Prostate gland (tissue), 2 donors: ENCODE results near the gene WNT11. TPM values are rescaled to one million over a fixed set of nuclear protein-coding genes. Genes with fewer than 3 reads are reported as not detected.
A peak's percentile ranks its signal among the peaks of the same experiment; 100 is the strongest.

ENCODE experiments used
- DNase-seq: peaks from one replicate; pipeline ENCODE4 v3.0.0-alpha.2; 2019; ENCODE audit warnings: low spot score
- H3K27ac ChIP-seq, 2 donors: fragments of 200-600 bp; sonication (generic); 2 replicates each; pipeline ENCODE4 v1.5.1; 2017 to 2019
- H3K27me3 ChIP-seq: fragments of 200-600 bp; sonication (generic); replicated peaks from 2 replicates; pipeline ENCODE4 v1.5.1; 2019; ENCODE audit not compliant: insufficient read depth
- H3K36me3 ChIP-seq, 2 donors: fragments of 200-600 bp; sonication (generic); 1 replicate in 1 of 2; 2 replicates in 1 of 2; pipeline versions ENCODE4 v1.5.1 to v1.8.1; 2017 to 2019
- H3K4me1 ChIP-seq: fragments of 200-600 bp; sonication (generic); replicated peaks from 2 replicates; pipeline ENCODE4 v1.5.1; 2019
- H3K4me3 ChIP-seq, 2 donors: fragments of 200-600 bp; sonication (generic); 2 replicates each; pipeline ENCODE4 v1.5.1; 2017 to 2019
- H3K9me3 ChIP-seq: fragments of 200-600 bp; sonication (generic); 2 replicates; pipeline ENCODE4 v1.5.1; 2017
- CTCF ChIP-seq, 4 experiments: fragments of 200-600 bp in 2 of 4; fragments of 450-650 bp in 2 of 4; sonication (generic) in 2 of 4; IDR thresholded peaks; 1 replicate in 3 of 4; 2 replicates in 1 of 4; pipeline ENCODE4 v1.5.1; 2016 to 2019; ENCODE audit warnings: antibody characterized with exemption in 4 of 4, mild to moderate bottlenecking in 2 of 4, moderate library complexity in 2 of 4
- POLR2A ChIP-seq: fragments of 450-650 bp; IDR thresholded peaks from one replicate; pipeline ENCODE4 v1.6.1; 2016; ENCODE audit warnings: antibody characterized with exemption, mild to moderate bottlenecking
- POLR2AphosphoS5 ChIP-seq: sonication (generic); formaldehyde crosslinking; IDR thresholded peaks from one replicate; pipeline ENCODE4 v1.6.1; 2017; ENCODE audit warnings: antibody characterized with exemption
- WGBS: methylation state at CpG from one replicate; pipeline ENCODE4 v1.1.5; 2018; 5-methylcytosine and 5-hydroxymethylcytosine counted together
- intact Hi-C: fragments of 100-400 bp; cut with DNase I; formaldehyde crosslinking; loops from one replicate; pipeline ENCODE4 v1.14.2; 2022
- total RNA-seq, 2 donors: library from RNA; depleted of rRNA; stranded (reverse); fragments of >200 nt; gene quantifications; one replicate each; pipeline ENCODE4 v1.1.0, GENCODE V29; 2016

The WNT11 gene
- total RNA-seq, 2 donors from 2014 or later = 4.1 to 9.3 TPM

GRCh38 chr11:76155500-76156227 lies 50.6 kb downstream of the WNT11 start:
- no peak for DNase-seq
- peaks cover 2% of the 10 kb centered on the region for H3K4me1 ChIP-seq
- no peak overlapping the region for H3K27ac ChIP-seq
- H3K4me3 ChIP-seq = no peak overlapping the region
- no peaks in the 10 kb centered on the region for H3K36me3 ChIP-seq
- WGBS = 78% methylated on average over 11 of the region's 11 CpGs
- H3K9me3 ChIP-seq = no peaks in the 10 kb centered on the region
- intact Hi-C loops = loop anchor here (2.0 kb wide), 1 partner anchor 257 kb away; no protein-coding TSS in a partner anchor
- no peak for TF ChIP-seq POLR2A
- TF ChIP-seq POLR2AphosphoS5 = no peak
- no peak for TF ChIP-seq CTCF (IDR thresholded peaks at IDR 0.05)
- H3K27me3 ChIP-seq = no peaks in the 10 kb centered on the region

- Histone ChIP-seq H3K9me3 (no peaks in the 10 kb centered on the region), H3K4me3 (no peak overlapping the region), H3K27me3 (no peaks in the 10 kb centered on the region), H3K27ac (no peak overlapping the region), H3K4me1 (peaks cover 2% of the 10 kb centered on the region), H3K36me3 (no peaks in the 10 kb centered on the region)
- intact Hi-C loops = loop anchor here (5.0 kb wide), 2 partner anchors 351 to 446 kb away; no protein-coding TSS in a partner anchor
- TF ChIP-seq POLR2A (no peak), CTCF (IDR thresholded peaks at IDR 0.05) (no peak), POLR2AphosphoS5 (no peak)
- WGBS = 78% methylated on average over 6 of the region's 6 CpGs
- no peak for DNase-seq
These were observed 52.8 kb downstream of the WNT11 start for GRCh38 chr11:76153571-76153923.

GRCh38 chr11:76152741-76153570 lies 53.3 kb downstream of the WNT11 start:
- H3K4me1 ChIP-seq = peaks cover 2% of the 10 kb centered on the region
- WGBS = 82% methylated on average over 13 of the region's 13 CpGs
- DNase-seq = no peak
- no peak overlapping the region for H3K27ac ChIP-seq
- TF ChIP-seq CTCF (IDR thresholded peaks at IDR 0.05) = no peak
- no peak for TF ChIP-seq POLR2AphosphoS5
- no peak for TF ChIP-seq POLR2A
- no peak overlapping the region for H3K4me3 ChIP-seq
- no peaks in the 10 kb centered on the region for H3K36me3 ChIP-seq
- intact Hi-C loops = loop anchor here (5.0 kb wide), 2 partner anchors 351 to 446 kb away; no protein-coding TSS in a partner anchor
- no peaks in the 10 kb centered on the region for H3K9me3 ChIP-seq
- no peaks in the 10 kb centered on the region for H3K27me3 ChIP-seq

- peak; percentile 79 for DNase-seq
- Histone ChIP-seq H3K4me1 (peaks cover 2% of the 10 kb centered on the region), H3K27me3 (no peaks in the 10 kb centered on the region), H3K27ac (no peak overlapping the region), H3K4me3 (peak overlapping the region in 1 of 2 donors; percentile 12), H3K9me3 (no peaks in the 10 kb centered on the region), H3K36me3 (no peaks in the 10 kb centered on the region)
- TF ChIP-seq POLR2A = no peak
- peak; percentile 78 to 95 (median 90) for TF ChIP-seq CTCF (IDR thresholded peaks at IDR 0.05)
- TF ChIP-seq POLR2AphosphoS5 = peak; percentile 30
- intact Hi-C loops = loop anchor here (5.0 kb wide), 2 partner anchors 350 to 445 kb away; no protein-coding TSS in a partner anchor
- WGBS = 28% methylated on average over 30 of the region's 30 CpGs
These were observed 54.1 kb downstream of the WNT11 start for GRCh38 chr11:76152086-76152681.
